HG03060 (cell line): ENCODE measurements around the gene TBC1D2B.

Experiments used
- ATAC-seq: cut with Tn5 transposase; IDR thresholded peaks from one replicate; pipeline ENCODE4 v1.9.1; 2021; ENCODE audit warnings: low read depth, moderate number of reproducible peaks; ENCODE audit not compliant: unreplicated experiment

TBC1D2B gene

DNA sequence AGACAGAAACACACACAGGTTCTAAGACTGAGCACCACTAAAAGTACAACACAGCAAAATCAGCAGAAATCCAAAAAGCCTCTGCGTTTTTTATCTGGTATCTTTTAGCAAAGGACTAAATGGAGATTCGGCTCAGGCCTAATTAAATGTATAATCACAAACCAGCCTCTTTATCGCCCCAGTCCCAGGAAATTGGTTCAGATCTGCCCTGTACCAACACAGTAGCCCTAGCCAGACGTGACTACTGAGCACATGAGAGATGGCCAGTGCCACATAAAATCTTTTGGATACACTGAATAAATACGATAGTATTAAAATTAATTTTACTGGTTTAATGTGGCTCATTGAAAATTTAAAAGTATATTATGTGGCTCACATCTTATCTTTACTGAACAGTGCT, 19.7 kb downstream of the TBC1D2B start:
- ATAC-seq, result no peak

DNA sequence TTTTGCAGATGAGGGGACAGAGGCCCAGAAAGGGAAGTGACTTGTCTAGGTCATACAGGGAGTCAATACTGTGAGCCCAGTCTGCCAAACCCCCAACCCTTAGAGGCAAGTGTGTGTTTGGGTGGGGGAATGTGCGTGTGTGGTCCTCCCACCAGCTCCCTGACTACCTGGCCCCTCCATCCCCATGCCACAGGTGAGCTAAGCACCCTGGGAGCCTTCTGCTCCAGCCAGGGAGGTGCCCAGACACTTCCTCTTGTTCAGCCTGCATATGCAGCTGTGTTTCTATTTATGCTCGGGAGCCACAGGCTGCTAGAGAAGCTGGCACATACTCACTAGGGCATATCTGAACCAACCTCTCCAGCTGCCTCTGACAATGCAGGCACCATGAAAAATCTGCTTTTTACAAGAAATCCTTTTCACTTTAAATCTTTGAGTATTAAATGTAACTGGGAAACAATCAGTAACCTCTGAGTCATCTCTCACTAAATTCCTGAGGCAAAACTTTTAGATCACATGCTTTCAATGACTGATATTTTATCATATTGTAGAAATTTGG, 20.7 kb downstream of the TBC1D2B start:
- no peak for ATAC-seq

DNA sequence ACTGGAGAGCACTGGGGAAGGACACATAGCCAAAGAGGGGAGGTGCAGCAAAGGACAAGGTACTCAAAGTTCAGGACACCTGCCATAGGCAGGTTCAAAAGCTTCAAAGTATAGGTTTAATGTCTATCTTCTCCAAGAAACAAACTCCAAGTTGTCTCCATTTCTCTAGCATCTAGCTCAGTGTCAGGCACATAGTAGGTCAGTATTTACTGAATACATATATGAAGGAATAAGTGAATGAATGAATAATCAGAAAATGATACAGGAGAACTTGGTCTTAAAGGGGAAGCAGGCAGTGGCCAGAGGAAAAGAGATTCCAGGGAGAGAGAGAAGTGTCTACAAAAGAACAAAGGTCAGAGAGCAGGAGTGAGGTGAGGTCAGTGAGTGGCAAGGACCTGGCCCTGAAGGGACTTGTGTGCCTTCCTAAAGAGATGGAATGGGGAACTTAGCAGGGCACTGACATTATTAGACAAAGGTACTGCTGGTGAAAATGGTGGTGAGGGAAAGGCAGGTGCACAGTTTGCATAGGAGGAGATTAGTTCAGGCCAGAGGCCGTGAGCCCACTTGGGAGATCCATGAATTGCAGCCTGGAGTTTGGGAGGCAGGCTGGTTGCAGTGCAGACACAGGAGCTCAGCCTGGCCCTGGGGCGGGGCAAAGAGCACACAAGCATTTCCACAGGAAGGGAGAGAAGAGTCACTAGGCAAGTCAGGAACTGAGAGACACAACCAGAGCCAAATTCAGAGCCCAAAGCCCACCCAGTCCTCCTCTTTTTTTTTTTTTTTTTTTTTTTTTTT, 21.4 kb downstream of the TBC1D2B start:
- ATAC-seq, result no peak

DNA sequence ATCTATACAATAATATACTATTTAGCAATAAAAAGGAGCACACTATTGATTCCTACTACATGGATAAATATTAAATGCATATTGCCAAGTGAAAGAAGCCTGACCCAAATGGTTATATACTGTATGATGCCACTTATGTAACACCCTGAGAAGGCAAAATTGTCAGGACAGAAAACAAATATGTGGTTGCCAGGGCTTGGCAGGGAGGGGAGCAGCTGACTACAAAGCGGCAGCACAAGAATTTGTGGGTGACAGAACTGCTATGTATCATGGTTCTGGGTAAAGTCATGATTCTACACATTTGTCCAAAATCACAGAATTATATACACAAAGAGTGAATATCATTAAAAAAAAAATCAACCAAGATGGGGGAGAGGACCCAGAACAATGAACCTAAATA, 22.5 kb downstream of the TBC1D2B start:
- no peak for ATAC-seq

DNA sequence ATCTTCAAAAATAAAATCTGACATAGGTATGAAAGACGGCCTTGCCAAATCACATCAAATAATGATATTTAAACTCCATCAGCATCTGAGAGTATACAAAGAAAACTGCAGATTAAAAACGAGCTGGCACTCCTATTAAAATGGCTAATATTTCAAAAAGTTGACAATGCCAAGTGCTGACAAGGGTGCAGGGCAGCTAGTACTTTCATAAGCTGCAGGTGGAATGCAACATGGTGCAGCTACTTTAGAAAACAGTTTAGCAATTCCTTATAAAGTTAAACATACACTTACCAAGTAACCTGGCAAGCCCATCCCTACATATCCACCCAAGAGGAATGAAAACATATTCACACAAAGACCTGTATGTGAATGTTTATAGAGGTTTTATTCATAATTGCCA, 23.0 kb downstream of the TBC1D2B start:
- ATAC-seq, result no peak

DNA sequence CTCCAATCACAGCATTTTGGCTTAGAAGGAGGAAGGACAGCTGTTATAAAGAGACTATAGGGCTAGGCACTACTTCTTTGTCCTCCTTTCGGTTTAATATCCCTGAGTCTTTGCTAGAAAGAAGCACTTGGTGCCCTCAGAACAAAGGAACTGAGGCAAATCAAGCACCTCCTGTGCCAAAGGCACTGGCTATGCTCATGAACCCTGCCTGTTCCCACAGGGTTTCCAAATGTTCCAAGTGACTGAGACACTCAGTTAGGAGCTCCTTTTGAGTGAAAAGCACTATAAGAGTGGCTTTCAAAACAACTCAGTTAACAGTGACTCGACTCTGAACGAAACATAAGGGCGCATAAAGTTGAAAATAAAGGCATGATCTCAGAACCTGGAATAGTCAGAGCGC, 25.0 kb downstream of the TBC1D2B start:
- ATAC-seq, result no peak

DNA sequence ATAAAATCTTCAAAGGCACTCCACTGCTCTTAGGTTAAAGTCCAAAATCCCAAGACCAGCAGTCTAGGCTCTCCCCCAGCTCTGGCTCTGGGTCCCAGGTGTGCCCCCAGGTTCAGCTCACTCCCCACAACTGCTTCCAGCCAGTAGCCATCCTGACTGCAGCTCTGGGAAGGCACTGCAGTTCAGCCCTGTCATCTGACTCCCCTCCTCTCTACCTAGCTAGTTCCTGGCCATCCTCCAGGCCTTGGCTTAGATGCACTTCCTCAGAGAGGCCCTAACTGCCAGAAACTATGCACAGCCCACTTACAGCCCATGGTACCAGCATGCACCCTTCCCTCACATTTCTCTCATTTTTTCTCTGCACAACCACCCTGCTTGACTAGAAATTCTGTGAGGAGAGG, 25.5 kb downstream of the TBC1D2B start:
- ATAC-seq, result no peak

DNA sequence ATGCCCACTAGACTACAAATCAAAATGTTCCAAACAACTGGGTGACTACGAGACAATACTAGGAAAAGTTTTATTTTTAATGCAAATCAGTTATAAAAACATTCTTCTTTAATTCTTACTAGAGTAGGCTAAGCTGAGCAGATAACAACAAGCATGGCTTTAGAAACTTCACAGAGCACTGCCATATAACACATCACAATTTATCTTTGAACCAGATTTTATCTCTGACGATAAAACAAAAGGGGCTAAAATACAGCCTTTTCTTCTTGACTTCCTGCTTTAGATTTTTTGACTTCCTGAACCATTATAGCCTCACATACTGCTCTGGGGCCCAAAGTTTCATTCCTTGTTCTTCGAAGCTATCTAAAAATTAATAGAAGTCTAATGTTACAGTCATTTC, 25.9 kb downstream of the TBC1D2B start:
- ATAC-seq, result no peak

DNA sequence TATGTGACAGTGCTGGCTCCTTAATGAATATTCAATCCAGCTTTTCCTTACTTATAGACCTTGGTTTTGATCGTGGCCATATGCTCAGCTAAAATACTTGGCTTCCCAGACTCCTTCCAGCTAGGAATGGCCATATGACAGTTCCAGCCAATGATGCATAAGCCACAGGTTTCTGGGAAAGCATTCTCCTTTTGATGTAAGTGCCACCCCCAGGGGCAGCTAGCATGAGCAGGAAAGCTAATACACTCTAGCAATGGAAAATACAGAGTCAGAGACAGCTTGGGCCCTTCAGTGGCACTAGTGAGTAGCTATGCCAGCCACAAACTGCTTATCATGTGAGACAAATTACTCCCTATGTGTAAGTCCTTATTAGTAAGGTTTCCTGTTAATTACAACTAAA, 26.7 kb downstream of the TBC1D2B start:
- no peak for ATAC-seq

DNA sequence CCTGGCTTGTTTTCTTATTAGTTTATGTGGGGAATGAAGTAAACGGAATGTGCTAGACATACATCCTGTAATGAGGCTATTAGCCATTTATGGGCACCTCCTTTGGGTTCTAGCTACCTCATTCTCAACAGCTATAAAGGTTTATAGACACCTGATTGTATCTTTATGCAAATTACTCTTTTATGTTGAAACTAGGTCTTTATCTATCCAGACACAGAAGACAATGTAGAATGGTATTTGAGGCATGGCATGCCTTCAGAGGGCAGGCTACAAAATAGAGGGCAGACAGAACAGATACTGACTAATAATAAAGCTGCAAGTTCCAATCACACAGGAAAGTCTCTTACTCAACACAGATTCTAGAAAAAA, 27.1 kb downstream of the TBC1D2B start:
- peak; percentile 6 for ATAC-seq

DNA sequence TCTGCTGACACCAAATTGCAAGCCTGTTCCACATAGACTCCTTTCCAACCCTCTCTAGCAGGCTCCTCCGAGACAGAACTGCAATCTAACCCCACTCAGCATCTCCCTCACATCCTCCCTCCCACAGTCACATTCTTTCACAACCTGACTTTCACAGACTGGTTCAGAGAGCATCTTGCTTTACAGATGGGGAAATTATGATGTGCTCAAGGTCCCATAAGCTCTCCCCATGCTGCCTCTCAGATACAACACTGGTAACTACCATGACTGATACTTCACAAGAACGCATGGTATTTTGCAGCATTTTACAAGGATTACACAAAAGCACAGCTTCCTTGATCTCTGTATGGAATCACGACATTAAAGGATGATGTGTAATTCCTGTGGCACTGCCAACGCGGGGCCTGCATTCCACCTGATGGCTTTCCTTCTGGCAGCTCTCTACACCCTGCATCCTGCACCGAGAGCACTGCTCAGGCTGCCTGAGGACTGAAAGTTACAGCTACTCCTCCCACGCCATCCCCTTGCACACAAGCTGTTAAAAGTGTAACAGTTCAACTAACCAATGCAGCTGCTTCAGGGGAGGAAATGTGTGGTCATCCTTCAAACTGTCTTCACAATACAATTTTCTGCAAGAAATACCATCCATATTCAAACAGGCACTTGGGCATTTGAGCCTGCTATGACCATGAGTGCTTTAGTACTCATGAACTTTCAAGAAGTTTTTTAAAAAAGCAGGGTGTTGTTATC, 27.6 kb downstream of the TBC1D2B start:
- ATAC-seq, result peak; percentile 42

DNA sequence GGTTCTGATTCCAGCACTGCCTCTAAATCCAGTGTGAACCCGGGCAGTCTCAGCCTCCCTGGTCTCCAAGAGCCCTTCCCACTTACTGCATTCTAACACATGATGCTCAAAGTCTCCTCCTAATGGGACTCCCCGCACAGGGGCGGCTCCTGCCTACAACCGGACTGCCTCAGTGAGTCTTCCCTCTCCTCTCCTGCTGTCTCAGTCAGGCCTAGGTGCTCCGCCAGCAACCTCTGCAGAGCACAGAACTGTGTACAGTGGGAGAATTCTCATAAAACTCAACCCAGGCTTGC, 28.9 kb downstream of the TBC1D2B start:
- no peak for ATAC-seq

DNA sequence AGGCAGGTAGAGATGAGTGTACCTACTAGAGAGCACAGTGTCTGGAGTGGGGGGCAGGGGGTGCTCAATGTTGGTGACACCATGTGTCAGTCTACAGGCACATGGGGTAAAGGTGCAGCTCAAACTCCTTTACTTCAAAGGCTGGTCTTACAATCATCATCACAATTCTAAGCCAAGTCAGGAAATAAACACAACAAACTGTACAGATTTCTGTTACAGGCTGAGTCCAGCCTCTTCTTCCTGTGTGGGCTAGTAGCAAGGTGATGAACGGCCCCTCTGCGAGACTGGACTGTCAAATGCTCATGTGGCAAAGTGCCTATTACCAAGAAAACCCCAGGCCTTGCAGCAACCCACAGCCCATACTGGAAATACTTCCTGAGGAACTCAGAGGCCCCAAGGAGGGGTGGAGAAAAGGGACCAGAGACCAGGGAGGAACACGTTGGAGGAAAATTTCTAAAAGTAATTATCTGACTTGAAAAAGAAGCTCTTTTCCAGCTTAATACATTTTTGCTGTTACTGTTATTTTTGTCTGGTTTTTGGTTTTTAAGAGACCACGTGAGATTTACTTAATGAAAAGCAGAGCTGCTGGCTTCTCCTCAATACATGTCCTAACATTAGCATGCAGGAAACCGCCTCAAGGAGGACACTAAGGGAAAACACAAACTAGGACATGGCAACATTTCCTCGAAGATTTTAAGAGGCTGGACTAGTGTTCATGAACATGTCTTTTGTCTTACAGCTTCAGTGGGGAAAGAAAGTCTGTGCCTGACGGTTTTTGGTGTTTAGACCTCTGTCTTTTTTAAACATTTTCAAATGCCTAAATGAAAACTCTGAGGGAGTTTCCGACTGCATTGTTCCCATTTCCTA, 29.5 kb downstream of the TBC1D2B start:
- ATAC-seq, result no peak

DNA sequence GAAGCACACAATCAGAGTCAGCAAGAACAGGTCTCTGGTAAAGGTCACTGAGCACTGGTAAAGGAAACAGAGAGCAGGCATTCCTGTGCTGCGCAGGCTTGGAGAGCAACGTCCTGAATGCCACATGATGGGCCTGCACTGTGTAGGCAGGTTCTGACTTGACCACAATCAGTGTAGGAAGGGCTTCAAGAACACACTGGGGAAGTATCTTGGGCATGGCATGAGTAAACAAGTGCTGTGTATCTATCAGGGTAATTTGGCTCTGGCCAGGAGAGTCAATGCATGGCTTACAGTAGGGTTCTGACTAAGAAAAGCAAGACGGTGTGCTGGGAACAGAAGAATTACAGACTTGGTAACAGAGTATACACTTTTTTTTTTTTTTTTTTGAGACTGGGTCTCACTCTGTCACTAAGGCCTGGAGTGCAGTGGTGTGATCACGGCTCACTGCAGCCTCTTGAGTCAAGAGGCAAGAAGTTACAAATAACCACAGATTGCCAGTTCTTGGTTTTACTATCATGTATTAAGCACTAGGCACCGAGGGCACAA, 30.6 kb downstream of the TBC1D2B start:
- no peak for ATAC-seq

DNA sequence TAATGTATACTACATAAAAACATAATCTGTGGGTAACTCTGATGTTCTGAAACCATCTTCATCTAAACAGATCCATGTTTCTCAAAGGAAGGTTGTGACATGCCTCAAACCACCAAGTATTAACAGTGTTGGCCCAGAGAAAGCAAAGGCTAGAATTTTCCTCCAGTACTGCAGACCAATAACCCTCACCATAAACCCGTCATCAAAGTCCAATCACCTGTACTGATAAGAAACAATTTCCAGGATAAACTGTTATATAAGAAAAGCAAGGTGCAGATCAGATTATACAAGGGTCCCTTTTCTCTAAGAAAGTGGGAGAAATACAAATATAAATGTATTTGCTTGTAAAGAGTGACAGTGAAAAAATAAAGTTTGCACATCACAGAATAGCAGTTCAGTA, 32.3 kb downstream of the TBC1D2B start:
- ATAC-seq, result no peak

DNA sequence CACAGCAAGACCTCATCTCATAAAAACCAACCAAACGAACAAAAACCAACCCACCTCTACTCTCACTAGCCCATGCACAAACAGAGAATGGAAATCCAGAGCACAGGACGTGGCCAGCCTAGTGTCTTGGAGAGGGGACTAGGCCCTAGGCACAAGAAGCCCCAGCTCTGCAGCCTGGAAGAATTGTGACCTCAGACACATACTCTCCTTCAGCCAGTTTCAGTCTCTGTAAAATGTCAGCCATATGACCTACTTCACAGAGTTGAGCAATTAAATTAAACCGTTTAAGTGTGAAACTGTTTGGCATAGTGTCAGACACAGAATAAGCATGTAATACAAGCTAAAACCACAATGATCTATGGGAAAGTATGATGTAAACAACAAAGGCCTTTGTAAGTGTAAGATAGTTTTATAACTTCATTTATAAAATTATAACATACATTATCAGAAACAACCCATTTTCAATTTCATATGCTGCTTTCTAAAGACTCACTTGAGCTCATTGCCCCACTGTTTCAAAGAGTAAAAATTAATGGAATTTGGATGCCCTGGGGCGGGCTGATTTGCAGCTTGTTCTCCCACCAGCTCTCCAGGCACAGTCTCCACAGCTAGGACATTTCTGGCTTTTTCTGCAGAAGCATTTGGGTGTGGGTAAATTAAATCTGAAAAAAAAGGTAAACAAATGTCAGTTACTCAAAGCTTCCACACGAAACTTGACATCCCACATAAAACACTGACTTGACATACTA, 32.9 kb downstream of the TBC1D2B start:
- no peak for ATAC-seq

DNA sequence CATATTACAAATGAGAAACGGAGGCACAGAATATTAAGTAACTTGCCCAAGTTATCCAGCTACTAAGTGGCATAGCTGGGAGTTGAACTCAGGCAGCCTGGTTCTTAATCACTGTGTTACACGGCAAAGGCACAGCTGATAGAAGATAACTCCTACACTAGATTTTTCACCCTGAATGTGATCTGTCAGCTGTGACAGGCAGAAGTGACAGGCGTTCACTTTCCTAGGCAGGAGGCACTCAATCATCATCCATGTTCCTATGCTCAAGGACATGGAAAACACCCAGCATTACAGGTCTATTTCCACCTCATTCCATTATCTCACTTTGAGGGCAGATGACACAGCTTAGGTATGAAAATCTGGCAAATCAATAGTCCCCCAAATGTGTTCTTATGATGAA, 35.6 kb downstream of the TBC1D2B start:
- no peak for ATAC-seq

DNA sequence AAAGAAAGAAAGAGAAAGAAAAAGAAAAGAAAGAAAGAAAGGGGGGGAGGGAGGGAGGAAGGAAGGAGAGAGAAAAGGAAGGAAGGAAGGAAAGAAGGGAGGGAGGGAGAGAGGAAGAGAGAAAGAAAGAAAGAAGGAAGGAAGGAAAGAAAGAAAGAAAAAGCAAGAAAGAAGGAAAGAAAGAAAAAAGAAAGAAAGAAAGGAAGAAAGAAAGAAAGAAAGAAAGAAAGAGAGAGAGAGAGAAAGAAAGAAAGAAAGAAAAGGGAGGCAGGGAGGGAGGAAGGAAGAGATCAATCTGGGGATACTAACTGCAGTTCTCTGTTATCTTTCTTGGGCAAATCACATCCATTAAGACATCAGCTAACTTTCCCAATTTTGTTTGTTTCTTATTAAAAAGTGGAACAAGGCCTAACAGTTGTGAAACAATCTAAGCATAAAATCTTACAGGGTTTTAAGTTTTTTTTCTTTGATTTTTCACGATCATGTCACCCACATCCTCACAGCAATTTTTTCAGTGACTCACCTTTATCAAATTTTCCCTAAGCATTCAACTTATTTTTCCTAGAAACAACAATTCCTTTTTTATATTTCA, 36.8 kb downstream of the TBC1D2B start:
- ATAC-seq, result no peak

DNA sequence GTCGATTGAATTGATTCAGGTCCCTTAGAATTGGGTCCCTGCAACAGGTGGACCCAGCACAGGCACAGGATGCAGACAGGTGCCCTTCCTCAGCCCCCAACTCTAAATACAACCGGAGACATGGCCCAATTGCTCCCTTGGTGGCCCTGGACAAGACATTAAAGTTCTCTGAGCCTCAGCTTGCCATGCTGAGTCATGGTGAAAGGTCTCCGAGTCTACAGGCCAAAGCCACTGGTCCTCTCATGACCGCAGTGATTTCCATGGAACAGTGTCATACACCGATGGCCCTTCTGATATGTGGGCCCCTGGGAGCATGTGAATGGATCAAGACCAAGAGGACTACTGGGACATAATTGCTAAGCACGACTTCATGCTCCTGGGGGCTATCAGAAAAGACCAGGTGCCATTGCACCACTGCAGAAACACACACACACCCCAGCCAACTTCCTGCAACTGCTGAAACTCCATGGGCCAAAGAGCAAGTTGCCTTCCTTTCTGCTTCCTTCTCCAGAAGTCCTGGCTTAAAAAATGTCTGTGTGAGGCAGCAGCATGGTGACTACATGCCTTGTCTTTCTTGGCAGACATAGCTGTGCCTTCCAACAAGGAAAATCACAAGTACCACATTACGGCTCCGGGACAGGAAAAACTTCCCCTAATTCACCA, 38.8 kb downstream of the TBC1D2B start:
- ATAC-seq, result no peak
